CD14-positive monocyte (primary cell): ENCODE results near the gene RAB17. TPM values are rescaled to one million over a fixed set of nuclear protein-coding genes. Genes with fewer than 3 reads are reported as not detected.

Source experiments
- DNase-seq, 3 donors: peaks; one replicate each; pipeline ENCODE4 v3.0.0-alpha.2; 2011 to 2022
- H2AFZ ChIP-seq: 2 replicates; pipeline ENCODE4 v1.6.0; 2012; ENCODE audit warnings: mild to moderate bottlenecking, low read depth, low read length, inconsistent platforms; ENCODE audit not compliant: insufficient read depth, poor library complexity, severe bottlenecking
- H3K27ac ChIP-seq, 2 donors: 1 replicate in 1 of 2; 2 replicates in 1 of 2; pipeline ENCODE4 v1.5.1; 2012 to 2013; ENCODE audit warnings: low read length in 2 of 2, control low read depth in 1 of 2, inconsistent platforms in 1 of 2, low read depth in 1 of 2, mild to moderate bottlenecking in 1 of 2
- H3K27me3 ChIP-seq, 2 donors: one replicate each; pipeline versions ENCODE4 v1.6.0 to v1.6.1; 2011 to 2013; ENCODE audit warnings: low read length in 2 of 2; ENCODE audit not compliant: control insufficient read depth in 2 of 2, insufficient read depth in 2 of 2
- H3K36me3 ChIP-seq, 2 donors: replicated peaks in 1 of 2; 1 replicate in 1 of 2; 2 replicates in 1 of 2; pipeline versions ENCODE4 v1.5.1 to v1.6.1; 2012 to 2013; ENCODE audit warnings: low read length in 2 of 2, control low read depth in 1 of 2, inconsistent platforms in 1 of 2, mild to moderate bottlenecking in 1 of 2; ENCODE audit not compliant: insufficient read depth in 2 of 2, control insufficient read depth in 1 of 2
- H3K4me1 ChIP-seq, 2 donors: 1 replicate in 1 of 2; 2 replicates in 1 of 2; pipeline versions ENCODE4 v1.5.1 to v1.6.1; 2012 to 2013; ENCODE audit warnings: low read length in 2 of 2, control low read depth in 1 of 2, inconsistent platforms in 1 of 2, mild to moderate bottlenecking in 1 of 2, moderate library complexity in 1 of 2; ENCODE audit not compliant: insufficient read depth in 2 of 2, control insufficient read depth in 1 of 2
- H3K4me2 ChIP-seq: replicated peaks from 2 replicates; pipeline ENCODE3; 2012; ENCODE audit warnings: low read length, moderate library complexity, mild to moderate bottlenecking; ENCODE audit not compliant: poor library complexity, severe bottlenecking; ENCODE audit errors: extremely low read depth
- H3K4me3 ChIP-seq, 3 experiments: fragments of 200-600 bp in 1 of 3; sonication (generic) in 1 of 3; replicated peaks in 1 of 3; 1 replicate in 2 of 3; 2 replicates in 1 of 3; pipeline ENCODE4 v1.5.1; 2011 to 2013; ENCODE audit warnings: low read length in 3 of 3, mild to moderate bottlenecking in 3 of 3, control low read depth in 2 of 3, low read depth in 2 of 3, inconsistent platforms in 1 of 3, moderate library complexity in 1 of 3
- H3K79me2 ChIP-seq: 2 replicates; pipeline ENCODE4 v1.6.0; 2012; ENCODE audit warnings: mild to moderate bottlenecking, control low read depth, inconsistent platforms, low read length, moderate library complexity; ENCODE audit not compliant: insufficient read depth
- H3K9ac ChIP-seq: 2 replicates; pipeline ENCODE4 v1.6.0; 2017; ENCODE audit warnings: low read length, mild to moderate bottlenecking; ENCODE audit not compliant: insufficient read depth, poor library complexity, severe bottlenecking
- H3K9me3 ChIP-seq, 2 donors: replicated peaks in 1 of 2; 1 replicate in 1 of 2; 2 replicates in 1 of 2; pipeline versions ENCODE4 v1.5.1 to v1.6.1; 2012 to 2013; ENCODE audit warnings: low read length in 2 of 2, control low read depth in 1 of 2; ENCODE audit not compliant: control insufficient read depth in 1 of 2, insufficient read depth in 1 of 2
- H4K20me1 ChIP-seq: 2 replicates; pipeline ENCODE4 v1.6.0; 2012; ENCODE audit warnings: mild to moderate bottlenecking, low read length, control low read depth, moderate library complexity; ENCODE audit not compliant: insufficient read depth
- H3K27ac Mint-ChIP-seq, 7 donors: one replicate each; pipeline ENCODE4 v1.8.0; 2020; ENCODE audit warnings: mild to moderate bottlenecking in 7 of 7, mixed read lengths in 7 of 7, moderate library complexity in 6 of 7, inconsistent platforms in 2 of 7
- H3K27me3 Mint-ChIP-seq, 3 donors: one replicate each; pipeline ENCODE4 v1.8.0; 2021 to 2022; ENCODE audit warnings: low read depth in 3 of 3, mild to moderate bottlenecking in 3 of 3, mixed read lengths in 3 of 3, moderate library complexity in 3 of 3, inconsistent platforms in 1 of 3
- H3K36me3 Mint-ChIP-seq, 2 donors: one replicate each; pipeline ENCODE4 v1.8.0; 2020; ENCODE audit warnings: mixed read lengths in 2 of 2, inconsistent platforms in 1 of 2, mild to moderate bottlenecking in 1 of 2
- H3K4me1 Mint-ChIP-seq: one replicate; pipeline ENCODE4 v1.8.0; 2020; ENCODE audit warnings: mild to moderate bottlenecking, mixed read lengths
- H3K4me3 Mint-ChIP-seq, 2 donors: one replicate each; pipeline ENCODE4 v1.8.0; 2020; ENCODE audit warnings: mild to moderate bottlenecking in 2 of 2, mixed read lengths in 2 of 2, moderate library complexity in 1 of 2
- H3K9me3 Mint-ChIP-seq, 7 donors: one replicate each; pipeline ENCODE4 v1.8.0; 2020 to 2022; ENCODE audit warnings: mixed read lengths in 7 of 7, mild to moderate bottlenecking in 6 of 7, moderate library complexity in 6 of 7, inconsistent platforms in 2 of 7
- CTCF ChIP-seq: fragments of 200-600 bp; IDR thresholded peaks from one replicate; pipeline ENCODE4 v1.8.0; 2022; ENCODE audit warnings: antibody characterized with exemption, mild to moderate bottlenecking
- WGBS: methylation state at CpG from one replicate; pipeline ENCODE4 v1.1.5; 2013; ENCODE audit warnings: missing lambda C conversion rate; ENCODE audit not compliant: insufficient coverage; 5-methylcytosine and 5-hydroxymethylcytosine counted together
- intact Hi-C, 2 donors: fragments of 100-400 bp; cut with micrococcal nuclease; formaldehyde crosslinking; loops; one replicate each; pipeline versions ENCODE4 v1.15.0 to v1.15.1; 2023
- polyA plus RNA-seq, 3 donors: library from polyadenylated mRNA; depleted of rRNA in 1 of 3; unstranded in 2 of 3; stranded (reverse) in 1 of 3; fragments of 300-500 nt in 2 of 3; fragments of >200 nt in 1 of 3; fragmentation: Illumina TruSeq in 2 of 3; gene quantifications; 1 replicate in 2 of 3; 2 replicates in 1 of 3; pipeline ENCODE4 v1.2.3, GENCODE V29; 2012 to 2021

RAB17 gene
- polyA plus RNA-seq, 3 donors = 0.13 to 0.35 TPM; not detected in 1

GRCh38 chr2:237593036-237593435 lies 2.5 kb upstream of the RAB17 start:
- WGBS = over 99% methylated on average over 10 of the region's 10 CpGs

GRCh38 chr2:237592425-237592980 lies 2.0 kb upstream of the RAB17 start:
- Mint-ChIP-seq H3K27ac (peak overlapping the region in 2 of 7 donors; percentile 46 to 57), H3K4me1 (peaks cover 23% of the 10 kb centered on the region)
- WGBS = 96% methylated on average over 7 of the region's 18 CpGs

More at GRCh38 chr2:237593036-237593435, 2.5 kb upstream of the RAB17 start:
- intact Hi-C loops = no loop called here
- H3K79me2 ChIP-seq = no peaks in the 10 kb centered on the region
- H3K27ac ChIP-seq = no peak overlapping the region
- no peaks in the 10 kb centered on the region for H3K9me3 ChIP-seq
- no peaks in the 10 kb centered on the region for H3K36me3 Mint-ChIP-seq
- no peaks in the 10 kb centered on the region for H4K20me1 ChIP-seq
- peak overlapping the region in 2 of 7 donors; percentile 21 to 53 for H3K27ac Mint-ChIP-seq
- peaks cover 1 to 10% (median 5%) of the 10 kb centered on the region in 3 donors for H3K27me3 Mint-ChIP-seq
- H3K9ac ChIP-seq = no peak overlapping the region
- H3K27me3 ChIP-seq = no peaks in the 10 kb centered on the region
- no peak overlapping the region for H3K4me2 ChIP-seq
- peaks cover 25% of the 10 kb centered on the region for H3K4me1 Mint-ChIP-seq
- no peak for DNase-seq
- H3K4me3 ChIP-seq = no peak overlapping the region
- no peak overlapping the region for H3K4me3 Mint-ChIP-seq
- TF ChIP-seq CTCF = no peak
- no peaks in the 10 kb centered on the region for H3K36me3 ChIP-seq
- H2AFZ ChIP-seq = no peak overlapping the region
- peaks cover 0 to 5% (median 0%) of the 10 kb centered on the region in 7 donors for H3K9me3 Mint-ChIP-seq
- peaks cover 16 to 25% of the 10 kb centered on the region in 2 donors for H3K4me1 ChIP-seq

More at GRCh38 chr2:237592425-237592980, 2.0 kb upstream of the RAB17 start:
- no peak for DNase-seq
- Histone ChIP-seq H2AFZ (no peak overlapping the region), H4K20me1 (no peaks in the 10 kb centered on the region), H3K36me3 (no peaks in the 10 kb centered on the region), H3K4me3 (no peak overlapping the region), H3K27ac (no peak overlapping the region), H3K27me3 (no peaks in the 10 kb centered on the region), H3K4me1 (peaks cover 16 to 25% of the 10 kb centered on the region in 2 donors), H3K9ac (no peak overlapping the region), H3K4me2 (no peak overlapping the region), H3K9me3 (no peaks in the 10 kb centered on the region), H3K79me2 (no peaks in the 10 kb centered on the region)
- H3K9me3 Mint-ChIP-seq = peaks cover 0 to 6% (median 0%) of the 10 kb centered on the region in 7 donors
- no peak overlapping the region for H3K4me3 Mint-ChIP-seq
- no peak for TF ChIP-seq CTCF
- H3K27me3 Mint-ChIP-seq = peaks cover 3 to 10% (median 5%) of the 10 kb centered on the region in 3 donors
- intact Hi-C loops = no loop called here
- H3K36me3 Mint-ChIP-seq = no peaks in the 10 kb centered on the region
